NT2/D1 (cell line): ENCODE measurements around the gene PRSS36.

Source experiments
- DNase-seq: peaks from one replicate; pipeline ENCODE4 v3.0.0-alpha.2; 2011; ENCODE audit warnings: low read depth, low spot score
- H3K27me3 ChIP-seq: 2 replicates; pipeline ENCODE4 v1.6.0; 2011; ENCODE audit warnings: mild to moderate bottlenecking; ENCODE audit not compliant: insufficient read length, insufficient read depth
- H3K36me3 ChIP-seq: 2 replicates; pipeline ENCODE4 v1.6.1; 2011; ENCODE audit warnings: mild to moderate bottlenecking, low read length, mixed read lengths; ENCODE audit not compliant: insufficient read depth, insufficient read length
- H3K4me1 ChIP-seq: 2 replicates; pipeline ENCODE4 v1.5.1; 2011; ENCODE audit not compliant: insufficient read depth, insufficient read length
- H3K4me3 ChIP-seq: 2 replicates; pipeline ENCODE4 v1.5.1; 2011; ENCODE audit warnings: low read depth; ENCODE audit not compliant: insufficient read length
- H3K9ac ChIP-seq: 2 replicates; pipeline ENCODE4 v1.6.0; 2011; ENCODE audit warnings: low read depth; ENCODE audit not compliant: insufficient read length
- H3K9me3 ChIP-seq: 2 replicates; pipeline ENCODE4 v1.5.1; 2011; ENCODE audit warnings: mild to moderate bottlenecking, low read length; ENCODE audit not compliant: insufficient read depth
- SUZ12 ChIP-seq: IDR thresholded peaks from 2 replicates; pipeline ENCODE4 v1.6.1; 2011; ENCODE audit not compliant: insufficient read length, insufficient read depth; ENCODE audit errors: extremely low read depth
- YY1 ChIP-seq: IDR thresholded peaks from 2 replicates; pipeline ENCODE4 v1.6.1; 2011; ENCODE audit not compliant: insufficient read length, insufficient read depth
- ZNF274 ChIP-seq: IDR thresholded peaks from 2 replicates; pipeline ENCODE4 v1.6.1; 2011; ENCODE audit warnings: mild to moderate bottlenecking, low read depth, low read length

PRSS36 gene

DNA sequence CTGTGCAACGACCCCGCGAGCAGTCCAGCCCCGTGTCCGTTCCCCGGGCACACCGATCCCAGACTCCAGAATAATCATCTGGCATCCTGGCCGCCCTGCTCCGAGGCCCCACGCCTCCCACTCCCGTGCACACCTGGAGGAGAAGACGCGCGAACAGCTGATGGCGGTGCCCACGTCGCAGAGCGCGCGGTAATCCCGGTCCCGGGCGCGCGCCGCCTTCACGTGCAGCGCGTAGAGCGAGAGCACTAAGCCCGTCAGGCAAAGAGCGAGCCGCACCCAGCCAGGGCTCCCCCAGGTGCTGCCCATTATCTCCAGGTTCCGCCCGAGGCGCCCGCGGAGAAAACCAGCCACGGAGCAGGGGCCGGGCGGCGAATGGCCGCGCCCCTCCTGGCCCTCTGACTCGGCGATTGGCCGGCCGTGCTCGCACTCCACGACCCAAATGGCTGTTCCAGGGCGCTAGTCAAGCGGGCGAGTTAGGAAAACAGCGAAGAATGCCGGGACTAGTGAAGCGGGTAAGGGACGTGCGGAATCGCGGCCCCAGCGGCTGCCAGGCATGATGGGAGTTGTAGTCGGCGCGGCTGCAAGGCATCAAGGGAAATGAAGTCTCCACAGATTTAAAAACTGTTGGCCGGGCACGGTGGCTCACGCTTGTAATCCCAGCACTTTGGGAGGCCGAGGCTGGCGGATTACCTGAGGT is 55.3 kb downstream of the PRSS36 start, which contains the start of gene VKORC1:
TSS of gene VKORC1 (minus strand) at position 374 of the 697 bp plus-strand sequence. CDS start at position 306, 68 bp downstream.
- peaks cover 7% of the 10 kb centered on the region for H3K4me1 ChIP-seq
- H3K4me3 ChIP-seq = peak within 1 kb of the TSS; percentile 99

DNA sequence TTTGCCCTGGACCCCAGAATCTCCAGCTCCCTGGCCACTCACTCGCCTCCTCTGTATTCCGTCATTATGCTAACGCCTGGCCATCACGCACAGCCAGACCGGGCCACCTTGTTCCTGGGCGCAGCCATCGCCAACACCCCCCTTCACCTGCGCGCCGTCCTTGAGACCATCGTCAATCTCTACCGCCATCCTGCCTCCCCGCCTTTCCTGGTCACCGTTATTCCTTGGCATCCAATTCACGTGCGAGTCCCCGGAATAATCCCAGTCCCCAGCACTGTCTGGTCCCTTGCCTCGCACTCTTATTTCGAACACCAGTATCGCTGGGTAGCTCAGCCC is 55.8 kb downstream of the PRSS36 start:
- TF ChIP-seq ZNF274 (no peak), YY1 (no peak), SUZ12 (no peak)
- no peaks in the 10 kb centered on the region for H3K9me3 ChIP-seq
- H3K4me3 ChIP-seq = peak overlapping the region; percentile 99
- peaks cover 7% of the 10 kb centered on the region for H3K4me1 ChIP-seq
- no peaks in the 10 kb centered on the region for H3K27me3 ChIP-seq
- peak overlapping the region; percentile 99 for H3K9ac ChIP-seq
- peaks cover 25% of the 10 kb centered on the region for H3K36me3 ChIP-seq
- DNase-seq = no peak

More for the DNA sequence above, 55.3 kb downstream of the PRSS36 start, which contains the start of gene VKORC1:
- Histone ChIP-seq H3K27me3 (no peaks in the 10 kb centered on the region), H3K9ac (peak within 1 kb of the TSS; percentile 99), H3K9me3 (no peaks in the 10 kb centered on the region), H3K36me3 (peaks cover 22% of the 10 kb centered on the region)
- TF ChIP-seq ZNF274 (no peak), SUZ12 (no peak), YY1 (no peak)
- peak; percentile 98 for DNase-seq

DNA sequence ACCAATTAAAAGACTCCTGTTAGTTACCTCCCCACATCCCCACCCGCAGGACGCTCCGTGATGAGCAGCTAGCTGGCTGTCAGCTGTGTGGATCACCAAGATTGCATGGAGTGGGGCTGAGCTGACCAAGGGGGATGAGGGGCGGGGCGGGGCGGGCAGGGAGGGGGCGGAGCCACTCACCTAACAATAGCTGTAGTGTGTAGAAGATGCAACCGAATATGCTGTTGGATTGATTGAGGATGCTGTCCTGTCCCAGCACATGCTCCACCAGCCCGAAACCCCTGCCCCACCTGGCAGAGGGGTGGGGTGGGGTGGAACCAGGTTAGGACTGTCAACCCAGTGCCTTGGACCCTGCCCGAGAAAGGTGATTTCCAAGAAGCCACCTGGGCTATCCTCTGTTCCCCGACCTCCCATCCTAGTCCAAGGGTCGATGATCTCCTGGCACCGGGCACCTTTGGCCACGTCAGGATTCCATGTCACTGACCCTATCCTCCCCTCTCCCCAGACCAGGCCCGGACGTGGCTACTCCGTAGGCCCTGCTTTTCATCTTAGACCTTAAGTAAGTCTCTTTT is 56.6 kb downstream of the PRSS36 start:
- Histone ChIP-seq H3K36me3 (peaks cover 34% of the 10 kb centered on the region), H3K9ac (peak overlapping the region; percentile 99), H3K27me3 (no peaks in the 10 kb centered on the region), H3K9me3 (no peaks in the 10 kb centered on the region), H3K4me1 (peaks cover 7% of the 10 kb centered on the region), H3K4me3 (peak overlapping the region; percentile 99)
- TF ChIP-seq ZNF274 = no peak
- no peak for TF ChIP-seq SUZ12
- TF ChIP-seq YY1 = no peak
- DNase-seq = no peak

DNA sequence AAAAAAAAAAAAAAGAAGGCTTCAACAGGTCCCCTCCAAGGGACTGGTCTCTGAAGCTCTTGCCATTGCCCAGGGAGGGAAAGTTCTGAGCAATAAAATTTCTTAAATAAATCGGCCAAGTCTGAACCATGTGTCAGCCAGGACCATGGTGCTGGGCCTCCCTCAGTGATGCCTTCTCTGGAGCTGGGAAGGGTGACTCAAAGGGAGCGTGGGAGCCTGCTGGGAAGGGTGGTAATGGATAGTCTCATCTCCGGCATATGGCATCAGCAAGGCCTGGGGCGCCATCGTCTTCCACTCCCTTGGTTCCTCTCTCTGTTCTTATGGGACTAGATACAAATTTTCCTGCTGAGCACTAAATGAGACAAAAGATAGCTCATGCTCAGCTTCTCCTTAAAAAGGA is 57.5 kb downstream of the PRSS36 start:
- H3K9ac ChIP-seq = no peak overlapping the region
- no peak overlapping the region for H3K4me3 ChIP-seq
- H3K9me3 ChIP-seq = no peaks in the 10 kb centered on the region
- DNase-seq = no peak
- H3K36me3 ChIP-seq = peaks cover 43% of the 10 kb centered on the region
- H3K27me3 ChIP-seq = no peaks in the 10 kb centered on the region
- H3K4me1 ChIP-seq = peaks cover 7% of the 10 kb centered on the region
- TF ChIP-seq ZNF274 = no peak
- no peak for TF ChIP-seq YY1
- TF ChIP-seq SUZ12 = no peak

DNA sequence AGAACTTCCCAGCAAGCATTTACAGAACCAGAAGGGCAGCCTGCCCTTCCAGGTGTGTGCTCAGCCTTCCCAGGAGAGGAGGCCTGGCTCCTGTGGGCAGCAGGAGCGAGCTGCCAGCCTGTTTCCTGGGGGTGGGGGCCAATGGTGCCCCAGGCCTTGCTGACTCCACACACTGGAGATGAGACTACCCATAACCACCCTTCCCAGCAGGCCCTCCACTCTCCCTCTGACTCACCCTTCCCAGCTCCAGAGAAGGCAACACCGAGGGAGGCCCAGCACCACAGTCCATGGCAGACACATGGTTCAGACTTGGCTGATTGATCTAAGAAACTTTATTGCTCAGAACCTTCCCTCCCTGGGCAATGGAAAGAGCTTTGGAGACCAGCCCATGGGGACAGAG is 59.3 kb downstream of the PRSS36 start:
- no peak for DNase-seq
- H3K36me3 ChIP-seq = peaks cover 56% of the 10 kb centered on the region
- no peak overlapping the region for H3K9ac ChIP-seq
- H3K4me3 ChIP-seq = no peak overlapping the region
- peaks cover 11% of the 10 kb centered on the region for H3K4me1 ChIP-seq
- no peaks in the 10 kb centered on the region for H3K9me3 ChIP-seq
- H3K27me3 ChIP-seq = no peaks in the 10 kb centered on the region
- TF ChIP-seq YY1 (no peak), SUZ12 (no peak), ZNF274 (no peak)

DNA sequence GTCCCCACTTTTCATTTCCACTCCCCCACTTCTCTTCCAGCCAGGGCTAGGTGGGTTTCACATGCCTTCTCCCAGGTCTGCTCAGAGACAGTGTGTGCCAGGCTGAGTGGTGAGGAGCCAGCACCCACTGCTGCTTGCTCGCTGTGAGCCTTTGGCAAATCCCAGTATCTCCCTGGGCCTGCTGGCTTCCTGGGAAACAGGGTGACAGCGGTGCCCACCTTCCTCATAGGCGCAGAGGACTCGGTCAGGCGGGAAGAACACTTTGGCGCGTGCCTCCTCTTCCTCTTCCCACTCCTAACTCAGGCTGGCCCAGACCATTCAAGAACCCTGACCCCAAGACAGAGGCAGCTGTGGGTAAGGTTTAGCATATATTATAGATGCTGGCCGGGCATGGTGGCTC is 60.7 kb downstream of the PRSS36 start:
- Histone ChIP-seq H3K36me3 (peaks cover 66% of the 10 kb centered on the region), H3K27me3 (no peaks in the 10 kb centered on the region), H3K4me3 (no peak overlapping the region), H3K9me3 (no peaks in the 10 kb centered on the region), H3K4me1 (peaks cover 7% of the 10 kb centered on the region), H3K9ac (no peak overlapping the region)
- DNase-seq = no peak
- TF ChIP-seq ZNF274 (no peak), YY1 (no peak), SUZ12 (no peak)
